ENCODE measurements around the gene CPTP.

GRCh38 chr1:1287288-1288110 is 37.1 kb upstream of the CPTP start:
- TF ChIP-seq POLR2A (IDR thresholded peaks at IDR 0.05) (no peak), POLR2AphosphoS5 (IDR thresholded peaks at IDR 0.05) (no peak), EP300 (IDR thresholded peaks at IDR 0.05) (no peak)
- TF ChIP-seq, protein P1, sequence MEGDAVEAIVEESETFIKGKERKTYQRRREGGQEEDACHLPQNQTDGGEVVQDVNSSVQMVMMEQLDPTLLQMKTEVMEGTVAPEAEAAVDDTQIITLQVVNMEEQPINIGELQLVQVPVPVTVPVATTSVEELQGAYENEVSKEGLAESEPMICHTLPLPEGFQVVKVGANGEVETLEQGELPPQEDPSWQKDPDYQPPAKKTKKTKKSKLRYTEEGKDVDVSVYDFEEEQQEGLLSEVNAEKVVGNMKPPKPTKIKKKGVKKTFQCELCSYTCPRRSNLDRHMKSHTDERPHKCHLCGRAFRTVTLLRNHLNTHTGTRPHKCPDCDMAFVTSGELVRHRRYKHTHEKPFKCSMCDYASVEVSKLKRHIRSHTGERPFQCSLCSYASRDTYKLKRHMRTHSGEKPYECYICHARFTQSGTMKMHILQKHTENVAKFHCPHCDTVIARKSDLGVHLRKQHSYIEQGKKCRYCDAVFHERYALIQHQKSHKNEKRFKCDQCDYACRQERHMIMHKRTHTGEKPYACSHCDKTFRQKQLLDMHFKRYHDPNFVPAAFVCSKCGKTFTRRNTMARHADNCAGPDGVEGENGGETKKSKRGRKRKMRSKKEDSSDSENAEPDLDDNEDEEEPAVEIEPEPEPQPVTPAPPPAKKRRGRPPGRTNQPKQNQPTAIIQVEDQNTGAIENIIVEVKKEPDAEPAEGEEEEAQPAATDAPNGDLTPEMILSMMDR (IDR thresholded peaks at IDR 0.05) = no peak
